HG03060 (cell line): ENCODE measurements around the gene CADM1.
A peak's percentile ranks its signal among the peaks of the same experiment; 100 is the strongest.

Experiments
- ATAC-seq: cut with Tn5 transposase; IDR thresholded peaks from one replicate; pipeline ENCODE4 v1.9.1; 2021; ENCODE audit warnings: low read depth, moderate number of reproducible peaks; ENCODE audit not compliant: unreplicated experiment

Gene CADM1

DNA sequence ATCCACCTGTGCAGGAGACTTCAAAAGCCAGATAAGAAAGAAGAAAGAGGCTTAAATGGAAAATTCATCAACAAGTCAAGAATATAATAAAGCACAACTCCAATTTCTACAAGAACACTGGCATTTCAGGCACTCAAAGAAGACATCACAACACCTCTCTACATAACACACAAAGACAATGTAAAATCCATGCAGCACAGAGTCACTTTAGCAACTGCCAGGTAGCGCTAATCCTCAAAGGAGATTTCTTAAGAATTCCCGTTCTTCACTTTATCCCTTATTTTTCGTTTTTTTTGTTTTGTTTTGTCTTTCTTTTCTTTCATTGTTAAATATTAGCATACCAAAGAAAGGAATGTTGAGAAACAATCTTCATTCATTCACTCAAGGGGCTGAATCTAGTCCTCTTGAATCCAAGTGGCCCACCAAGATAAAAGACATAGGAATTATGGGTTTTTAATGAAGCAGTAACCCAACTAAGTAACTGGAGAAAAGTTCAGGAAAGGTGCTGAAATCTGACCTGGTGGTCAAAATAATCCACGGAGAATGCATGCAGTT lies 95.0 kb downstream of the CADM1 start:
- ATAC-seq = no peak

DNA sequence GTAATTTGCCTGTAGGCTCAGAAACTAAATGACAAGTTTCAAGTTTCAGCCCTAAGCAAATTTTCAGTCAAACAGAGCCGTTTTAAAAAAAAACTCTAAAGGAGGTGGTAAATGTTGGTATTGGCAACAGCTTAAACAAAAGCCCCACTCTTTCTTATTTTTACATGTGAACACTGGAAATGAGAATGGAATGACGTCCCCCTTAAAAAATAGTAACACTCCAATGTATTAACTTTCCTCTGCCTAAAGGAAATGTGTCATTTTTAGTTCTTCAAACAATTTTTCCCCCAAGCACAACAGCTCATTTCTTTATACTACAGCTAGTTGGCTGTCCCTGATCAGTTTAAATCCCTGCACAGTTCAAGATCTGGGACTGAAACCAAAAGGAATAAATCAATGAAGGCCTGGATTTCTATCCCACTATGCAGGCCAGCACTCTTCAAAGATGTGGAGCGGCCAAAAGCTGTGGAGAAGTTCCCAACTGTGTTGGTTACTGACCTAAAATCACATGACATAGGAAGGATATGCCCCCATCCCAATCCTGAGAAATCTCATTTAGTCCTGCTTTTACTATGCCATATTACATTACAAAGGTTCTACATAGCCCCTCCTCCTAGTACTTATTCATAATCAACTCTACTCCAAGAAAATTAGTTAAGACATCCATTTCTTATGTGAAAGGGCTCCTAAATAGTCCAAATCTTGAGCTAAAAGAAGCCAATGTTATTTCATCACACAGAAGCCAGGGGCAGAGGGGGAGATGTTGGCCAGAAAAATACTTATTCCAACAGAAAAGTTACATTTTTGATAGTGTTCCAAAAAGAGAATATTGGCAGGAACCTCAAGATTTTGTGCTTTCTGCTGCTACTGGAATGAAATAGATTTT lies 95.9 kb downstream of the CADM1 start:
- no peak for ATAC-seq

DNA sequence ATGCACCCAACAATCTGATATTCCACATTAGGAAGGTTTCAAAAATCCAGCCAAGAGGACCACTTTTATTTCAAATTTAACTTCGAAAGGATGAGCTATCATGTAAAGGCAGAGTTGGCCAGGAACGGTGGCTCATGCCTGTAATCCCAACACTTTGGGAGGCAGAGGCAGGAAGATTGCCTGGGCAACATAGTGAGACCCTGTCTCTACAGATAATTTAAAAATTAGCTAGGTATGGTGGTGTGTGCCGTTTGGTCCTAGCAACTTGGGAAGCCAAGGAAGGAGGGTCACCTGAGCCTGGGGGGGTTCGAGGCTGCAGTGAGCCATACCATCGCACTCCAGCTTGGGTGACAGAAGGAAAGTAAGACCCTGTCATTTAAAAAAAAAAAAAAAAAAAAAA lies 96.7 kb downstream of the CADM1 start:
- ATAC-seq = no peak

DNA sequence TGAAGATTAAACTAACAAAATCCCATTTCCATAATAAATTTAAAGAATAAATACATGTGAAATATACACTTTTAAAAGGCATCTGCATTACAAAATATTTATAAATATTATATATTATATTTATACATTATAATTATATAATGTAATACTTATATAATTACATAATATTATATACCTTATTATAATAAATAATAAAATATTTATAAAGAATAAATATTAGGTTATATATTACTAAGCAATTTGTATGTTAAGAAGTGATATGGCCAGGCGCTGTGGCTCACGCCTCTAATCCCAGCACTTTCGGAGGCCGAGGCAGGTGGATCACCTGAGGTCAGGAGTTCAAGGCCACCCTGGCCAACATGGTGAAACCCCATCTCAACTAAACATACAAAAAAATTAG lies 97.8 kb downstream of the CADM1 start:
- no peak for ATAC-seq

- no peak for ATAC-seq
Measured at GRCh38 chr11:115398333-115399080, 105.7 kb downstream of the CADM1 start.

- ATAC-seq = no peak
Measured at GRCh38 chr11:115396533-115396932, 107.7 kb downstream of the CADM1 start.

GRCh38 chr11:115393950-115394349 lies 110.3 kb downstream of the CADM1 start:
- ATAC-seq = no peak

GRCh38 chr11:115391598-115391997 lies 112.6 kb downstream of the CADM1 start:
- no peak for ATAC-seq

- no peak for ATAC-seq
Measured at GRCh38 chr11:115391160-115391559, 113.1 kb downstream of the CADM1 start.

DNA sequence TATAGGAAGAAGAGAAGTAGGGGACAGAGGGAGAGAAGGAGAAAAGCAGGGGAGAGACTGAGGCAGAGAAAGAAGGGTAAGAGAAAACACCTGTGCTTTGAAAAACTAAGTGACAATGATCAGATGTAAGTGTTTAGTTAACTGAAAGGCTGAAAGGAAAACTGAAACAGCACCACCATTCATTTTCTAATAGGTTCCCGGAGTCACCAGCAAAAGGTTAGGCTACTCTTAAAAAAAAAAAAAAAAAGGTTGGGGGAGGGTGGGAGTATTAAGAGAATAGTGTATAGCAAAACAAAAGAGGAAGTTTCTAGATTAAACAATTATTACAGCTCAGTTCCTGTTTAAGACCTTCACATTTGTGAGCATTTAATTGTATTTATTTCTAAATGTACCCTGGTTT lies 113.8 kb downstream of the CADM1 start:
- ATAC-seq = no peak

GRCh38 chr11:115389790-115390189 lies 114.4 kb downstream of the CADM1 start:
- ATAC-seq = no peak

- ATAC-seq = no peak
Measured at GRCh38 chr11:115385226-115385625, 119.0 kb downstream of the CADM1 start.

GRCh38 chr11:115384236-115384635 lies 120.0 kb downstream of the CADM1 start:
- no peak for ATAC-seq

- no peak for ATAC-seq
Measured at GRCh38 chr11:115383431-115383830, 120.8 kb downstream of the CADM1 start.

GRCh38 chr11:115379528-115379927 lies 124.7 kb downstream of the CADM1 start:
- ATAC-seq = peak; percentile 62

GRCh38 chr11:115378557-115378956 lies 125.7 kb downstream of the CADM1 start:
- no peak for ATAC-seq

DNA sequence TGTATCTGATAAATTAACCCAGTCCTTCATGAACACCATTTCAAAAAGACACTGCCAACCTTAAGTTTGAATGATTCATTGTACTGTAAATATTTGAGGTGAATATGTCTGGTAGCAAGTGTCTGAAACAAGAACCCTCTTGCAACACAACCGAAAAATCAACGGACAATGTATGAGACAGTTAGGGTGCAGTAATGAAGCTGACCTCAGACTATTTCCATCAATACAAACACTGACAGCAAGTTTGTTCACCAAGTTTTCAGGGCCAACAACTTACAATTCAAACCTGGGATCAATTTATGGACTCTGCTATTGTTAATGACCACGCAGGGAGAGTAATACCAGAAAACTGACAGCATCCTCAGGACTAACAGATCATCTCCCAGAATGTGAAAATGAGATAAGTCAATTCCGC lies 126.3 kb downstream of the CADM1 start:
- ATAC-seq = no peak

- ATAC-seq = no peak
Measured at GRCh38 chr11:115368616-115369015, 135.6 kb downstream of the CADM1 start.

DNA sequence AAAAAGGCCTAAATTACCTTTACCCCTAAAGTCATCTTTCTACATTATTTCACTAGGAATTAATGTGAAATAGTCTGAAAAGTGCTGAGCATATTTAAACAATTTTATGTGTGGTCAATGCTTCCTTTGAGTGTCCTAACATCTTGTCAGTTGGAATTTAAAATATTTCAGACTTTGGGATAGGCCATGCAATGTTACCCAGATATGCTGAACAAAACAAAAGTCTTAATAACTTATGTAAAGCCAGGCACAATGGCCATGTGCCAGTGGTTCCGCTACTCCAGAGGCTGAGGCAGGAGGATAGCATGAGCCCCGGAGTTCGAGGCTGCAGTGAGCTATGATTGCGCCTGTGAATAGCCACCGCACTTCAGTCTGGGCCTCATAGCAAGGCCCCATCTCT lies 137.4 kb downstream of the CADM1 start:
- ATAC-seq = no peak

DNA sequence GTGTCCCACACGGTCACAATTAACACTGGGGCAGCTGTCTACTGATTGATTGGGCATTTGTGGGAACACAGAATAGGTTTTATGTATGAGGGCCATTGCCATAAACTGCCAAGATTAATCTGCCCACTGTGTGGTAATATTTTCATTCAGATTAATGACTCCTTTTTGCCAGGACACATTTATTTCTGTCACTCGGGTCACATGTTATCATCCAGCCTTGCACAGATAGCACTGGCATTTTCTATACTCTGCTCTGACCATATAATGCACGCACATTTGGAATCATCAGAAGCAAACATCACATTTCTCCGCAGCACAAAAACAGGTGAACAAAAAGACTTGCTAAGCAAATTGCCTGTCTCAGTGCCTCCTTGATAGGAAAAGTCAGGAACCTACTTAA lies 138.3 kb downstream of the CADM1 start:
- ATAC-seq = no peak

GRCh38 chr11:115364896-115365295 lies 139.3 kb downstream of the CADM1 start:
- no peak for ATAC-seq
